ENCODE measurements around the gene OTP. TPM values are rescaled to one million over a fixed set of nuclear protein-coding genes. Genes with fewer than 3 reads are reported as not detected.

The OTP gene
- total RNA-seq, 1 experiment from 2014 or later, result 0.11 TPM

GRCh38 chr5:77669677-77670076 is 31.2 kb upstream of the OTP start:
- intact Hi-C loops (cut with micrococcal nuclease; ENCODE audit: unreplicated experiment), result no loop called here
- Mint-ChIP-seq H3K27ac (ENCODE audit: unreplicated experiment) (no peak overlapping the region), H3K4me3 (ENCODE audit: unreplicated experiment) (no peak overlapping the region), H3K36me3 (ENCODE audit: insufficient read depth, unreplicated experiment) (no peaks in the 10 kb centered on the region), H3K4me1 (ENCODE audit: low read depth, unreplicated experiment) (no peaks in the 10 kb centered on the region), H3K27me3 (ENCODE audit: insufficient read depth, unreplicated experiment) (peaks cover 8% of the 10 kb centered on the region), H3K9me3 (ENCODE audit: unreplicated experiment) (peaks cover 6% of the 10 kb centered on the region)
- Histone ChIP-seq H3K4me3 (ENCODE audit: low read depth, low read length) (no peak overlapping the region), H3K27me3 (replicated peaks; ENCODE audit: control insufficient read depth, insufficient read depth, low read length) (no peaks in the 10 kb centered on the region), H3K4me1 (no peaks in the 10 kb centered on the region), H3K36me3 (ENCODE audit: control insufficient read depth, insufficient read depth, low read length) (no peaks in the 10 kb centered on the region), H3K9me3 (no peaks in the 10 kb centered on the region)
- DNase-seq, result no peak
- CTCF ChIA-PET, result no interaction called here
- POLR2A ChIA-PET, result no interaction called here
- BruUV-seq (replicated peaks), result no TSS peak
- TF ChIP-seq CTCF (IDR thresholded peaks at IDR 0.05; ENCODE audit: insufficient read depth in 1 of 2, low read depth in 1 of 2, low read length in 1 of 2, severe bottlenecking in 1 of 2, unreplicated experiment in 1 of 2), result no peak

- Mint-ChIP-seq H3K4me3 (ENCODE audit: unreplicated experiment) (no peak overlapping the region), H3K36me3 (ENCODE audit: insufficient read depth, unreplicated experiment) (no peaks in the 10 kb centered on the region), H3K27ac (ENCODE audit: unreplicated experiment) (no peak overlapping the region), H3K4me1 (ENCODE audit: low read depth, unreplicated experiment) (no peaks in the 10 kb centered on the region), H3K9me3 (ENCODE audit: unreplicated experiment) (no peaks in the 10 kb centered on the region), H3K27me3 (ENCODE audit: insufficient read depth, unreplicated experiment) (peaks cover 7% of the 10 kb centered on the region)
- TF ChIP-seq CTCF (IDR thresholded peaks at IDR 0.05; ENCODE audit: insufficient read depth in 1 of 2, low read depth in 1 of 2, low read length in 1 of 2, severe bottlenecking in 1 of 2, unreplicated experiment in 1 of 2), result no peak
- intact Hi-C loops (cut with micrococcal nuclease; ENCODE audit: unreplicated experiment), result no loop called here
- no TSS peak for BruUV-seq (replicated peaks)
- no peaks in the 10 kb centered on the region for H3K4me1 ChIP-seq
- H3K9me3 ChIP-seq, result no peaks in the 10 kb centered on the region
- H3K27me3 ChIP-seq (replicated peaks; ENCODE audit: control insufficient read depth, insufficient read depth, low read length), result no peaks in the 10 kb centered on the region
- no peak for DNase-seq
- H3K36me3 ChIP-seq (ENCODE audit: control insufficient read depth, insufficient read depth, low read length), result no peaks in the 10 kb centered on the region
- ChIA-PET POLR2A (no interaction called here), CTCF (no interaction called here)
- no peak overlapping the region for H3K4me3 ChIP-seq (ENCODE audit: low read depth, low read length)
Measured at GRCh38 chr5:77663090-77663863, 24.8 kb upstream of the OTP start.

GRCh38 chr5:77662635-77663034 is 24.1 kb upstream of the OTP start:
- no TSS peak for BruUV-seq (replicated peaks)
- ChIA-PET POLR2A (interaction anchor here (0.6 kb wide), 1 partner anchor 42 kb away, joined by 6 read pairs; no protein-coding TSS in a partner anchor), CTCF (interaction anchor here (0.6 kb wide), 1 partner anchor 122 kb away, joined by 3 read pairs; no protein-coding TSS in a partner anchor)
- no peaks in the 10 kb centered on the region for H3K9me3 ChIP-seq
- Mint-ChIP-seq H3K4me3 (ENCODE audit: unreplicated experiment) (no peak overlapping the region), H3K27ac (ENCODE audit: unreplicated experiment) (no peak overlapping the region), H3K4me1 (ENCODE audit: low read depth, unreplicated experiment) (no peaks in the 10 kb centered on the region), H3K9me3 (ENCODE audit: unreplicated experiment) (no peaks in the 10 kb centered on the region), H3K27me3 (ENCODE audit: insufficient read depth, unreplicated experiment) (peaks cover 9% of the 10 kb centered on the region), H3K36me3 (ENCODE audit: insufficient read depth, unreplicated experiment) (no peaks in the 10 kb centered on the region)
- no peak for TF ChIP-seq CTCF (IDR thresholded peaks at IDR 0.05; ENCODE audit: insufficient read depth in 1 of 2, low read depth in 1 of 2, low read length in 1 of 2, severe bottlenecking in 1 of 2, unreplicated experiment in 1 of 2)
- intact Hi-C loops (cut with micrococcal nuclease; ENCODE audit: unreplicated experiment), result no loop called here
- H3K4me1 ChIP-seq, result no peaks in the 10 kb centered on the region
- H3K27me3 ChIP-seq (replicated peaks; ENCODE audit: control insufficient read depth, insufficient read depth, low read length), result no peaks in the 10 kb centered on the region
- DNase-seq, result no peak
- H3K36me3 ChIP-seq (ENCODE audit: control insufficient read depth, insufficient read depth, low read length), result no peaks in the 10 kb centered on the region
- H3K4me3 ChIP-seq (ENCODE audit: low read depth, low read length), result no peak overlapping the region
